Measurements from ENCODE around the gene STX10.
"Not testable (repeated sequence)": the region's sequence is repeated elsewhere in the genome, so short reads cannot be mapped to it uniquely, and the experiment has no call there.

Gene STX10

GRCh38 chr19:13151605-13152355, 1.6 kb upstream of the STX10 start:
- peak; percentile 97 for DNase-seq (ENCODE audit: low read depth)
- TF ChIP-seq, protein P1, sequence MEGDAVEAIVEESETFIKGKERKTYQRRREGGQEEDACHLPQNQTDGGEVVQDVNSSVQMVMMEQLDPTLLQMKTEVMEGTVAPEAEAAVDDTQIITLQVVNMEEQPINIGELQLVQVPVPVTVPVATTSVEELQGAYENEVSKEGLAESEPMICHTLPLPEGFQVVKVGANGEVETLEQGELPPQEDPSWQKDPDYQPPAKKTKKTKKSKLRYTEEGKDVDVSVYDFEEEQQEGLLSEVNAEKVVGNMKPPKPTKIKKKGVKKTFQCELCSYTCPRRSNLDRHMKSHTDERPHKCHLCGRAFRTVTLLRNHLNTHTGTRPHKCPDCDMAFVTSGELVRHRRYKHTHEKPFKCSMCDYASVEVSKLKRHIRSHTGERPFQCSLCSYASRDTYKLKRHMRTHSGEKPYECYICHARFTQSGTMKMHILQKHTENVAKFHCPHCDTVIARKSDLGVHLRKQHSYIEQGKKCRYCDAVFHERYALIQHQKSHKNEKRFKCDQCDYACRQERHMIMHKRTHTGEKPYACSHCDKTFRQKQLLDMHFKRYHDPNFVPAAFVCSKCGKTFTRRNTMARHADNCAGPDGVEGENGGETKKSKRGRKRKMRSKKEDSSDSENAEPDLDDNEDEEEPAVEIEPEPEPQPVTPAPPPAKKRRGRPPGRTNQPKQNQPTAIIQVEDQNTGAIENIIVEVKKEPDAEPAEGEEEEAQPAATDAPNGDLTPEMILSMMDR (IDR thresholded peaks at IDR 0.05; ENCODE audit: insufficient read depth, low read depth, low read length, missing control alignments): peak; percentile 22

GRCh38 chr19:13150931-13151604, 893 bp upstream of the STX10 start:
- DNase-seq (ENCODE audit: low read depth): no peak
- H3K4me3 ChIP-seq (ENCODE audit: low read length): peak overlapping the region; percentile 92
- TF ChIP-seq, protein P1 (IDR thresholded peaks at IDR 0.05; ENCODE audit: insufficient read depth, low read depth, low read length, missing control alignments): no peak

More at GRCh38 chr19:13151605-13152355, 1.6 kb upstream of the STX10 start:
- H3K4me3 ChIP-seq (ENCODE audit: low read length): peak overlapping the region; percentile 92

GRCh38 chr19:13149628-13150186, 468 bp downstream of the STX10 start:
- TF ChIP-seq, protein P1 (IDR thresholded peaks at IDR 0.05; ENCODE audit: insufficient read depth, low read depth, low read length, missing control alignments): no peak
- peak overlapping the region; percentile 92 for H3K4me3 ChIP-seq (ENCODE audit: low read length)
- peak; percentile 38 for DNase-seq (ENCODE audit: low read depth)

DNA sequence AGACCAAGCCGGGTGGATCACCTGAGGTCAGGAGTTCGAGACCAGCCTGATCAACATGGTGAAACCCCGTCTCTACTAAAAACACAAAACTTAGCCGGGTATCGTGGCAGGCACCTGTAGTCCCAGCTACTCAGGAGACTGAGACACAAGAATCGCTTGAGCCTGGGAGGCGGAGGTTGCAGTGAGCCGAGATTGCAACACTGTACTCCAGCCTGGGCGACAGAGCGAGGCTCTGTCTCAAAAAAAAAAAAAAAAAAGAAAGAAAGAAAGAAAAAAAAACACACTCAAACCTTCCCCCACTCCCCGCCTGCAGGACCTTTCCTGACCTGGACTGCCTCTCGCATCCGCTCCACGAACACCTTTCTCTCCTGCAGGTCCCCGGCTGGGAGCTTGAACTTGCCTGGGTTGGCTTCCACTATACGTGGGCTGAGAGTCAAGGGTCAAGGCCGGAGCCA, 975 bp downstream of the STX10 start:
- not testable (repeated sequence) for DNase-seq (ENCODE audit: low read depth)
- H3K4me3 ChIP-seq (ENCODE audit: low read length): peak overlapping the region; percentile 92

GRCh38 chr19:13146763-13147563, 3.2 kb downstream of the STX10 start:
- no peak overlapping the region for H3K4me3 ChIP-seq (ENCODE audit: low read length)
- DNase-seq (ENCODE audit: low read depth): peak; percentile 67
- TF ChIP-seq, protein P1 (IDR thresholded peaks at IDR 0.05; ENCODE audit: insufficient read depth, low read depth, low read length, missing control alignments): no peak

GRCh38 chr19:13139633-13140311, 10.4 kb downstream of the STX10 start:
- DNase-seq (ENCODE audit: low read depth): no peak
- H3K4me3 ChIP-seq (ENCODE audit: low read length): no peak overlapping the region
- TF ChIP-seq, protein P1 (IDR thresholded peaks at IDR 0.05; ENCODE audit: insufficient read depth, low read depth, low read length, missing control alignments): no peak
